Transverse colon (tissue), 4 donors: Measurements from ENCODE around the gene RAMP1. TPM values are rescaled to one million over a fixed set of nuclear protein-coding genes. Genes with fewer than 3 reads are reported as not detected.
A peak's percentile ranks its signal among the peaks of the same experiment; 100 is the strongest.

Source experiments
- DNase-seq: peaks from one replicate; pipeline ENCODE4 v3.0.0-alpha.2; 2019
- H3K27ac ChIP-seq, 4 donors: fragments of 200-600 bp; sonication (generic); 2 replicates each; pipeline ENCODE4 v1.5.1; 2016 to 2018; ENCODE audit warnings: inconsistent platforms in 4 of 4
- H3K27me3 ChIP-seq: fragments of 200-600 bp; sonication (generic); 2 replicates; pipeline ENCODE4 v1.5.1; 2017; ENCODE audit warnings: inconsistent platforms
- H3K36me3 ChIP-seq, 4 donors: fragments of 200-600 bp; sonication (generic); 2 replicates each; pipeline ENCODE4 v1.5.1; 2017 to 2019; ENCODE audit warnings: inconsistent platforms in 4 of 4
- H3K4me1 ChIP-seq, 4 donors: fragments of 200-600 bp; sonication (generic); 2 replicates each; pipeline ENCODE4 v1.5.1; 2017 to 2020; ENCODE audit warnings: inconsistent platforms in 4 of 4
- H3K4me3 ChIP-seq, 4 donors: fragments of 200-600 bp; sonication (generic); 1 replicate in 1 of 4; 2 replicates in 3 of 4; pipeline versions ENCODE4 v1.5.1 to v1.6.1; 2017 to 2019; ENCODE audit warnings: inconsistent platforms in 4 of 4
- H3K9me3 ChIP-seq, 2 donors: fragments of 200-600 bp; sonication (generic); 2 replicates each; pipeline ENCODE4 v1.5.1; 2017 to 2019; ENCODE audit warnings: inconsistent platforms in 2 of 2
- CTCF ChIP-seq, 5 experiments: fragments of 200-600 bp in 3 of 5; fragments of 450-650 bp in 2 of 5; sonication (generic) in 3 of 5; IDR thresholded peaks; 1 replicate in 2 of 5; 2 replicates in 3 of 5; pipeline ENCODE4 v1.5.1; 2016 to 2017; ENCODE audit warnings: antibody characterized with exemption in 5 of 5, inconsistent platforms in 3 of 5, mild to moderate bottlenecking in 2 of 5, moderate library complexity in 1 of 5
- EP300 ChIP-seq: sonication (generic); formaldehyde crosslinking; IDR thresholded peaks from one replicate; pipeline ENCODE4 v1.6.1; 2017; ENCODE audit warnings: antibody characterized with exemption, low read depth
- POLR2A ChIP-seq: fragments of 450-650 bp; IDR thresholded peaks from one replicate; pipeline ENCODE4 v1.6.1; 2016; ENCODE audit warnings: antibody characterized with exemption, mild to moderate bottlenecking, moderate library complexity
- POLR2AphosphoS5 ChIP-seq, 3 donors: sonication (generic); formaldehyde crosslinking; IDR thresholded peaks; one replicate each; pipeline ENCODE4 v1.6.1; 2016; ENCODE audit warnings: antibody characterized with exemption in 3 of 3
- WGBS, 2 donors: methylation state at CpG; one replicate each; pipeline ENCODE4 v1.1.5; 2018; ENCODE audit warnings: low coverage in 1 of 2; 5-methylcytosine and 5-hydroxymethylcytosine counted together
- in situ Hi-C, 4 donors: fragments of 200-750 bp; cut with MboI; loops; one replicate each; pipeline versions ENCODE4 v1.15.0 to v1.15.1; 2017; ENCODE audit warnings: low sequenced_read_pairs in 3 of 4, low pct_ligation_motif_present in 1 of 4, low pct_unique_long_range_greater_than_20kb in 1 of 4
- intact Hi-C: fragments of 100-400 bp; cut with DNase I; formaldehyde crosslinking; loops from one replicate; pipeline ENCODE4 v1.15.1; 2023; ENCODE audit warnings: low total_unique reads
- total RNA-seq, 4 donors: library from RNA; depleted of rRNA; stranded (reverse); fragments of >200 nt; gene quantifications; one replicate each; pipeline ENCODE4 v1.1.0, GENCODE V29; 2016

The RAMP1 gene
- total RNA-seq, 4 donors from 2014 or later, result 47.5 to 158 (median 95.7) TPM

GRCh38 chr2:237854295-237854694, 5.1 kb upstream of the RAMP1 start:
- in situ Hi-C loops, result loop anchor here in 3 of 4 donors (10.0 to 25.0 kb wide), 2 partner anchors 408 to 411 kb away; no protein-coding TSS in a partner anchor
- Histone ChIP-seq H3K4me3 (no peak overlapping the region), H3K9me3 (no peaks in the 10 kb centered on the region), H3K4me1 (peaks cover 5 to 9% (median 8%) of the 10 kb centered on the region in 4 donors), H3K27ac (no peak overlapping the region), H3K27me3 (peaks cover 28% of the 10 kb centered on the region), H3K36me3 (no peaks in the 10 kb centered on the region)
- intact Hi-C loops, result loop anchor here (10.0 kb wide), 3 partner anchors 71 to 411 kb away; no protein-coding TSS in a partner anchor
- WGBS, 2 donors, result 33 to 52% methylated on average over 1 to 3 of the region's 3 CpGs
- no peak for DNase-seq
- TF ChIP-seq POLR2AphosphoS5 (IDR thresholded peaks at IDR 0.05) (no peak), CTCF (IDR thresholded peaks at IDR 0.05) (no peak), POLR2A (no peak), EP300 (no peak)

GRCh38 chr2:237857791-237858190, 1.6 kb upstream of the RAMP1 start:
- peaks cover 43% of the 10 kb centered on the region for H3K27me3 ChIP-seq
- H3K27ac ChIP-seq, result no peak overlapping the region
- peaks cover 7 to 43% (median 37%) of the 10 kb centered on the region in 4 donors for H3K4me1 ChIP-seq
- WGBS, 2 donors, result 89 to 100% methylated on average over 1 to 8 of the region's 8 CpGs
- no peak for DNase-seq
- intact Hi-C loops, result loop anchor here (2.0 to 10.0 kb wide), 5 partner anchors 67 to 407 kb away; partner anchors contain the start of genes SCLY and UBE2F
- H3K9me3 ChIP-seq, result no peaks in the 10 kb centered on the region
- in situ Hi-C loops, result loop anchor here in 3 of 4 donors (10.0 to 25.0 kb wide), 2 partner anchors 405 to 407 kb away; no protein-coding TSS in a partner anchor
- no peak overlapping the region for H3K4me3 ChIP-seq
- TF ChIP-seq EP300 (no peak), POLR2A (no peak), CTCF (IDR thresholded peaks at IDR 0.05) (no peak), POLR2AphosphoS5 (IDR thresholded peaks at IDR 0.05) (no peak)
- H3K36me3 ChIP-seq, result no peaks in the 10 kb centered on the region

GRCh38 chr2:237858294-237859081, 935 bp upstream of the RAMP1 start:
- Histone ChIP-seq H3K4me3 (peak overlapping the region in 2 of 4 donors; percentile 49 to 58), H3K27me3 (peaks cover 43% of the 10 kb centered on the region), H3K36me3 (no peaks in the 10 kb centered on the region), H3K9me3 (no peaks in the 10 kb centered on the region), H3K27ac (peak overlapping the region; percentile 71 to 94 (median 86)), H3K4me1 (peaks cover 8 to 45% (median 39%) of the 10 kb centered on the region in 4 donors)
- intact Hi-C loops (loop anchor here (2.0 to 10.0 kb wide), 5 partner anchors 66 to 406 kb away; partner anchors contain the start of genes SCLY and UBE2F), in situ Hi-C loops (loop anchor here in 3 of 4 donors (10.0 to 25.0 kb wide), 2 partner anchors 404 to 406 kb away; no protein-coding TSS in a partner anchor)
- TF ChIP-seq POLR2AphosphoS5 (IDR thresholded peaks at IDR 0.05), result peak in 1 of 3 donors; percentile 30
- peak; percentile 61 to 79 (median 67) for TF ChIP-seq CTCF (IDR thresholded peaks at IDR 0.05)
- no peak for TF ChIP-seq POLR2A
- 46% methylated on average over 14 of the region's 14 CpGs; no CpG with 5 or more reads in 1 of the 2 donors for WGBS, 2 donors
- peak; percentile 64 for DNase-seq

- in situ Hi-C loops (loop anchor here in 3 of 4 donors (10.0 to 25.0 kb wide), 2 partner anchors 403 to 406 kb away; no protein-coding TSS in a partner anchor), intact Hi-C loops (loop anchor here (2.0 to 10.0 kb wide), 5 partner anchors 66 to 406 kb away; partner anchors contain the start of genes SCLY and UBE2F)
Observed at GRCh38 chr2:237859082-237859433, 365 bp upstream of the RAMP1 start.

More at GRCh38 chr2:237859082-237859433, 365 bp upstream of the RAMP1 start:
- Histone ChIP-seq H3K27me3 (peaks cover 43% of the 10 kb centered on the region), H3K4me3 (peak overlapping the region; percentile 16 to 58 (median 46)), H3K9me3 (no peaks in the 10 kb centered on the region), H3K27ac (peak overlapping the region; percentile 71 to 94 (median 86)), H3K36me3 (no peaks in the 10 kb centered on the region), H3K4me1 (peaks cover 11 to 45% (median 39%) of the 10 kb centered on the region in 4 donors)
- no peak for DNase-seq
- 35% methylated on average over 14 of the region's 15 CpGs; no CpG with 5 or more reads in 1 of the 2 donors for WGBS, 2 donors
- TF ChIP-seq POLR2A, result no peak
- TF ChIP-seq POLR2AphosphoS5 (IDR thresholded peaks at IDR 0.05), result no peak
